HepG2 (cell line): ENCODE results near the gene TBC1D22A. TPM values are rescaled to one million over a fixed set of nuclear protein-coding genes. Genes with fewer than 3 reads are reported as not detected.

Source experiments
- ATAC-seq: fragments of 200-7000 bp; cut with Tn5 transposase; 3 replicates; pipeline ENCODE4 v1.9.1; 2020; ENCODE audit warnings: mild to moderate bottlenecking, moderate library complexity
- BruUV-seq: library from RNA; stranded (reverse); fragments of 400-500 nt; replicated peaks from 2 replicates; lab custom pipeline; 2021; lab: Mats Ljungman, UMichigan
- CTCF ChIA-PET: fragments of 300-600 bp; formaldehyde crosslinking; extraction: SDS; loops from one replicate; lab custom pipeline; 2021; ENCODE audit warnings: low total read pairs, inconsistent platforms, low intra/inter-chr PET ratio; lab: Yijun Ruan, JAX
- POLR2A ChIA-PET: fragments of 350-600 bp; sonication (Branson Sonifier 250); formaldehyde crosslinking; loops from one replicate; lab custom pipeline; 2020; ENCODE audit warnings: antibody characterized with exemption, inconsistent platforms; lab: Yijun Ruan, JAX
- DNase-seq: peaks from one replicate; pipeline ENCODE4 v3.0.0-alpha.2; 2015; ENCODE audit warnings: low spot score
- FAIRE-seq: peaks from 3 replicates; lab custom pipeline; 2011; peaks lifted over from hg19 to GRCh38; lab: Jason Lieb, UNC
- H2AFZ ChIP-seq: one replicate; pipeline ENCODE4 v1.6.1; 2011; ENCODE audit warnings: low read length, inconsistent platforms
- H3K27ac ChIP-seq: fragments of 300-600 bp; 3 replicates; pipeline ENCODE4 v1.8.0; 2011; ENCODE audit warnings: mixed run types, mild to moderate bottlenecking, mixed read lengths, low read length, inconsistent platforms; ENCODE audit not compliant: insufficient read depth; ENCODE audit errors: extremely low read length
- H3K27me3 ChIP-seq, 2 experiments: fragments of 200-600 bp in 1 of 2; 2 replicates in 1 of 2; 3 replicates in 1 of 2; pipeline versions ENCODE4 v1.6.0 to v1.8.0; 2011; ENCODE audit warnings: low read length in 2 of 2, mild to moderate bottlenecking in 2 of 2, moderate library complexity in 2 of 2, inconsistent platforms in 1 of 2; ENCODE audit not compliant: insufficient read depth in 2 of 2, control insufficient read depth in 1 of 2
- H3K36me3 ChIP-seq, 2 experiments: fragments of 200-600 bp in 1 of 2; replicated peaks in 1 of 2; 2 replicates in 1 of 2; 3 replicates in 1 of 2; pipeline versions ENCODE4 v1.5.1 to v1.8.0; 2011; ENCODE audit warnings: low read length in 2 of 2, inconsistent platforms in 1 of 2; ENCODE audit not compliant: insufficient read depth in 2 of 2, control insufficient read depth in 1 of 2
- H3K4me1 ChIP-seq: 2 replicates; pipeline ENCODE4 v1.5.1; 2012; ENCODE audit warnings: low read length, inconsistent platforms; ENCODE audit not compliant: insufficient read depth
- H3K4me2 ChIP-seq: 2 replicates; pipeline ENCODE4 v1.6.0; 2011; ENCODE audit warnings: low read depth, low read length, inconsistent platforms
- H3K4me3 ChIP-seq, 3 experiments: fragments of 200-600 bp in 1 of 3; sonication (generic), shearing (Covaris generic) in 1 of 3; replicated peaks in 1 of 3; 2 replicates each; pipeline ENCODE4 v1.5.1; 2011 to 2016; ENCODE audit warnings: low read length in 3 of 3, inconsistent platforms in 2 of 3, low read depth in 2 of 3, mild to moderate bottlenecking in 2 of 3, control low read depth in 1 of 3, mixed read lengths in 1 of 3; ENCODE audit not compliant: insufficient read depth in 1 of 3
- H3K79me2 ChIP-seq: one replicate; pipeline ENCODE4 v1.6.1; 2011; ENCODE audit warnings: low read length, inconsistent platforms; ENCODE audit not compliant: insufficient read depth
- H3K9ac ChIP-seq: 2 replicates; pipeline ENCODE4 v1.6.0; 2011; ENCODE audit warnings: mild to moderate bottlenecking, low read depth, low read length, inconsistent platforms; ENCODE audit not compliant: insufficient read depth
- H3K9me3 ChIP-seq: 2 replicates; pipeline ENCODE4 v1.5.1; 2012; ENCODE audit warnings: mild to moderate bottlenecking, low read length
- H4K20me1 ChIP-seq: 2 replicates; pipeline ENCODE4 v1.6.0; 2011; ENCODE audit warnings: inconsistent platforms, mild to moderate bottlenecking, low read length, moderate library complexity; ENCODE audit not compliant: insufficient read depth
- ATF7 ChIP-seq, 2 experiments: fragments of 450-650 bp in 1 of 2; sonication (generic) in 1 of 2; formaldehyde crosslinking in 1 of 2; IDR thresholded peaks; 2 replicates each; pipeline versions ENCODE4 v1.4.0 to v1.6.1; 2016 to 2020; ENCODE audit warnings: antibody characterized with exemption in 1 of 2, mild to moderate bottlenecking in 1 of 2, missing genetic modification reagents in 1 of 2
- ETS1 ChIP-seq: sonication (generic); formaldehyde crosslinking; IDR thresholded peaks from 2 replicates; pipeline ENCODE4 v1.4.0; 2020; ENCODE audit warnings: missing genetic modification reagents
- RARG ChIP-seq: sonication (generic); formaldehyde crosslinking; IDR thresholded peaks from 2 replicates; pipeline ENCODE4 v1.4.0; 2020; ENCODE audit warnings: low read depth, mild to moderate bottlenecking, missing genetic modification reagents
- ZFAT ChIP-seq: sonication (generic); formaldehyde crosslinking; conservative IDR thresholded peaks from 2 replicates; pipeline ENCODE4 v1.8.1; 2023; ENCODE audit warnings: missing genetic modification reagents, inconsistent platforms
- ZFP36 ChIP-seq: fragments of 150-350 bp; IDR thresholded peaks from 2 replicates; pipeline ENCODE4 v1.6.1; 2018; ENCODE audit warnings: borderline replicate concordance, low read length, low read depth; ENCODE audit not compliant: partially characterized antibody
- ZNF512 ChIP-seq: sonication (generic); formaldehyde crosslinking; IDR thresholded peaks from 2 replicates; pipeline ENCODE4 v1.4.0; 2020; ENCODE audit warnings: mild to moderate bottlenecking, missing genetic modification reagents
- ZNF572 ChIP-seq: sonication (generic); formaldehyde crosslinking; IDR thresholded peaks from 2 replicates; pipeline ENCODE4 v1.5.1; 2020; ENCODE audit warnings: mild to moderate bottlenecking, missing genetic modification reagents
- WGBS: methylation state at CpG from one replicate; pipeline ENCODE4 v1.1.6; 2017; ENCODE audit warnings: low lambda C conversion rate; 5-methylcytosine and 5-hydroxymethylcytosine counted together
- in situ Hi-C: cut with HindIII; loops from 2 replicates; pipeline ENCODE4 v1.10.0; 2017; ENCODE audit warnings: low pct_unique_long_range_greater_than_20kb; ENCODE audit not compliant: extremely low pct_ligation_motif_present
- intact Hi-C: fragments of 100-400 bp; cut with micrococcal nuclease; formaldehyde crosslinking; loops from one replicate; pipeline ENCODE4 v1.10.0; 2022; ENCODE audit not compliant: unreplicated experiment
- polyA plus RNA-seq, 8 experiments: library from polyadenylated mRNA; depleted of rRNA in 3 of 8; stranded (reverse) in 7 of 8; unstranded in 1 of 8; fragments of >200 nt; fragmentation: Illumina TruSeq in 4 of 8; extraction: Trizol in 4 of 8; gene quantifications; 2 replicates each; pipeline versions ENCODE4 v1.2.1 to v1.2.3, GENCODE V29; 2011 to 2016; ENCODE audit warnings: low read depth in 4 of 8, missing spikeins in 1 of 8, mixed read lengths in 1 of 8; ENCODE audit not compliant: insufficient read depth in 1 of 8
- total RNA-seq, 5 experiments: library from RNA; depleted of rRNA; stranded (reverse); fragments of >200 nt; fragmentation: Illumina TruSeq; extraction: Trizol; gene quantifications; 2 replicates each; pipeline ENCODE4 v1.2.3, GENCODE V29; 2016; ENCODE audit warnings: low read depth in 1 of 5

Gene TBC1D22A
- total and polyA plus RNA-seq, 2 of the 13 experiments (the other 11 are each of a cell fraction or from before 2014, with no cell fraction given) = 17.3 to 18.0 TPM

- intact Hi-C loops (no loop called here), in situ Hi-C loops (no loop called here)
- CTCF ChIA-PET = no interaction called here
- no peak overlapping the region for H3K27ac ChIP-seq
- whole genome bisulfite sequencing = 100% methylated on average over 1 of the region's 1 CpG
- FAIRE-seq (no peak), DNase-seq (no peak), ATAC-seq (no peak)
- H3K4me3 ChIP-seq = no peak overlapping the region
- POLR2A ChIA-PET = interaction anchor here (1.5 to 3.1 kb wide), 2 partner anchors 17 kb away, joined by 5 to 42 read pairs; partner anchors contain the start of gene CERK
- no peak overlapping the region for H3K9ac ChIP-seq
- no TSS peak for BruUV-seq
- peaks cover 4% of the 10 kb centered on the region for H3K79me2 ChIP-seq
- no peak overlapping the region for H2AFZ ChIP-seq
- peaks cover 58% of the 10 kb centered on the region for H3K4me1 ChIP-seq
- H3K36me3 ChIP-seq = peaks cover 0 to 1% of the 10 kb centered on the region in 2 experiments; a peak in 1 of 5 replicates
- H3K27me3 ChIP-seq = no peaks in the 10 kb centered on the region
- H4K20me1 ChIP-seq = no peaks in the 10 kb centered on the region
- no peak for TF ChIP-seq ZFAT (CRISPR knock-in tag)
- TF ChIP-seq ETS1 (CRISPR knock-in tag) = no peak
- TF ChIP-seq ZFP36 = peak; percentile 37
- TF ChIP-seq RARG = no peak
- no peak for TF ChIP-seq ZNF572
- TF ChIP-seq ATF7 (IDR thresholded peaks at IDR 0.05) = no peak
- no peak for TF ChIP-seq ATF7 (CRISPR knock-in tag; IDR thresholded peaks at IDR 0.05)
- H3K4me2 ChIP-seq = no peak overlapping the region
- peaks cover 8% of the 10 kb centered on the region for H3K9me3 ChIP-seq
These were observed 6.4 kb upstream of the TBC1D22A start for GRCh38 chr22:46756097-46756496.

GRCh38 chr22:46757104-46757503 lies 5.3 kb upstream of the TBC1D22A start:
- H3K4me3 ChIP-seq = no peak overlapping the region
- H3K9ac ChIP-seq = no peak overlapping the region
- in situ Hi-C loops = no loop called here
- CTCF ChIA-PET = no interaction called here
- 83% methylated on average over 2 of the region's 2 CpGs for WGBS
- H3K9me3 ChIP-seq = peaks cover 8% of the 10 kb centered on the region
- ATAC-seq = no peak
- intact Hi-C loops = no loop called here
- no peaks in the 10 kb centered on the region; a peak in 1 of 5 replicates for H3K27me3 ChIP-seq
- peaks cover 14% of the 10 kb centered on the region for H3K79me2 ChIP-seq
- POLR2A ChIA-PET = interaction anchor here (1.5 to 3.2 kb wide), 3 partner anchors 7 to 25 kb away, joined by 5 to 11 read pairs (median 6); partner anchors contain the start of gene CERK
- no peak for DNase-seq
- no peak overlapping the region for H2AFZ ChIP-seq
- peaks cover 0 to 1% of the 10 kb centered on the region in 2 experiments; a peak in 1 of 5 replicates for H3K36me3 ChIP-seq
- H4K20me1 ChIP-seq = no peaks in the 10 kb centered on the region
- BruUV-seq = no TSS peak
- H3K4me2 ChIP-seq = no peak overlapping the region
- no peak for FAIRE-seq
- no peak overlapping the region for H3K27ac ChIP-seq
- H3K4me1 ChIP-seq = peaks cover 56% of the 10 kb centered on the region
- no peak for TF ChIP-seq ZNF512 (CRISPR knock-in tag)
